GM10248 (cell line): ENCODE measurements around the gene PPM1B.
A peak's percentile ranks its signal among the peaks of the same experiment; 100 is the strongest.

Experiments used
- CTCF ChIA-PET: fragments of 300-600 bp; sonication (Branson Sonifier 250); formaldehyde crosslinking; extraction: SDS; loops from one replicate; lab custom pipeline; 2021; ENCODE audit warnings: antibody characterized with exemption; lab: Yijun Ruan, JAX
- POLR2A ChIA-PET: fragments of 350-650 bp; sonication (Branson Sonifier 250); formaldehyde crosslinking; extraction: SDS; loops from one replicate; lab custom pipeline; 2020; ENCODE audit warnings: antibody characterized with exemption; lab: Yijun Ruan, JAX
- DNase-seq: peaks from one replicate; pipeline ENCODE4 v3.0.0; 2012; ENCODE audit errors: extremely low spot score
- TF ChIP-seq, protein P1 (sequence below): IDR thresholded peaks from 2 replicates; pipeline ENCODE4 v1.5.1; 2012; ENCODE audit warnings: mild to moderate bottlenecking, low read depth; ENCODE audit errors: extremely low read depth, missing control alignments, control extremely low read depth

Gene PPM1B

DNA sequence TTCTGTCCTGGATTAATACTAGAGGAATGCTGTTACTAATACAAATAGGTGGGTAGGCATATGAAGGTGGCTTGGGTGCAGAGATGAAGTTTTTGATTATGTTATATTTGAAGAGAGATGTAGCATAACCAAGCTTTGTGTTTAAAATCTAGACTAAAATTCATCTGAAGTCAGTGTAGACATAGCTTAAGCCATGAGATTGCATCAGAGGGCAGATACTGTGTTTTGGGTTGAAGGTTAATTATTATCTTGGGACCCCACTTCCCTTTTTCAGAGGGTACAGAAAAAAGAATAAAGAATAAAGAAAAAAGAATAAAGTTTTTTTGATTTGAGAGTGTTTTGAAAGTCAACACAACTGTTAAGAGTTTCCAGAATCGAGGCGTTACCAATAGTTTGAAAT lies 13.0 kb downstream of the PPM1B start:
- CTCF ChIA-PET, result interaction anchor here (1.2 to 1.6 kb wide), 3 partner anchors 10 to 99 kb away, joined by 3 to 6 read pairs (median 4); no protein-coding TSS in a partner anchor

GRCh38 chr2:44184106-44184505 lies 15.4 kb downstream of the PPM1B start:
- DNase-seq, result peak; percentile 27
- CTCF ChIA-PET, result no interaction called here
- TF ChIP-seq, protein P1, sequence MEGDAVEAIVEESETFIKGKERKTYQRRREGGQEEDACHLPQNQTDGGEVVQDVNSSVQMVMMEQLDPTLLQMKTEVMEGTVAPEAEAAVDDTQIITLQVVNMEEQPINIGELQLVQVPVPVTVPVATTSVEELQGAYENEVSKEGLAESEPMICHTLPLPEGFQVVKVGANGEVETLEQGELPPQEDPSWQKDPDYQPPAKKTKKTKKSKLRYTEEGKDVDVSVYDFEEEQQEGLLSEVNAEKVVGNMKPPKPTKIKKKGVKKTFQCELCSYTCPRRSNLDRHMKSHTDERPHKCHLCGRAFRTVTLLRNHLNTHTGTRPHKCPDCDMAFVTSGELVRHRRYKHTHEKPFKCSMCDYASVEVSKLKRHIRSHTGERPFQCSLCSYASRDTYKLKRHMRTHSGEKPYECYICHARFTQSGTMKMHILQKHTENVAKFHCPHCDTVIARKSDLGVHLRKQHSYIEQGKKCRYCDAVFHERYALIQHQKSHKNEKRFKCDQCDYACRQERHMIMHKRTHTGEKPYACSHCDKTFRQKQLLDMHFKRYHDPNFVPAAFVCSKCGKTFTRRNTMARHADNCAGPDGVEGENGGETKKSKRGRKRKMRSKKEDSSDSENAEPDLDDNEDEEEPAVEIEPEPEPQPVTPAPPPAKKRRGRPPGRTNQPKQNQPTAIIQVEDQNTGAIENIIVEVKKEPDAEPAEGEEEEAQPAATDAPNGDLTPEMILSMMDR, result no peak
- POLR2A ChIA-PET, result no interaction called here

More for the DNA sequence above, 13.0 kb downstream of the PPM1B start:
- POLR2A ChIA-PET, result interaction anchor here (0.6 kb wide), 2 partner anchors 12 to 13 kb away, joined by 3 to 4 read pairs; no protein-coding TSS in a partner anchor
- DNase-seq, result no peak
- TF ChIP-seq, protein P1, result no peak

DNA sequence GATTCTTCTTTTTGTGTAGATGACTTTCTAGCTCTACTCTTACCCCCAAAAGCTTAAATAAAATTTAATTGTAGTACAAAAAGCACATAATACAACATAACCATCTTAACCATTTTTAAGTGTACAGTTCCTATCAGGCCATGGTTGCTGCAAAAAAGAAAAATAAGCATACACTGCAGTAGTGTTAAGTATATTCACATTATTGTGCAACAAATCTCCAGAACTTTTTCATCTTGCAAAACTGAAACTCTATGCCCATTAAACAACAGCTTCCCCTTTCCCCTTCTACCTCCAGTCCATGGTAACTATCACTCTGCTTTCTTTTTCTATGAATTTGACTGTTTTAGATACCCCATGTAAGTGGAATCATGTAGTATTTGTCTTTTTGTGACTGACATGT lies 18.1 kb downstream of the PPM1B start:
- CTCF ChIA-PET, result interaction anchor here (1.4 kb wide), 1 partner anchor 15 kb away, joined by 3 read pairs; no protein-coding TSS in a partner anchor
- DNase-seq, result no peak
- POLR2A ChIA-PET, result no interaction called here
- TF ChIP-seq, protein P1, result no peak

DNA sequence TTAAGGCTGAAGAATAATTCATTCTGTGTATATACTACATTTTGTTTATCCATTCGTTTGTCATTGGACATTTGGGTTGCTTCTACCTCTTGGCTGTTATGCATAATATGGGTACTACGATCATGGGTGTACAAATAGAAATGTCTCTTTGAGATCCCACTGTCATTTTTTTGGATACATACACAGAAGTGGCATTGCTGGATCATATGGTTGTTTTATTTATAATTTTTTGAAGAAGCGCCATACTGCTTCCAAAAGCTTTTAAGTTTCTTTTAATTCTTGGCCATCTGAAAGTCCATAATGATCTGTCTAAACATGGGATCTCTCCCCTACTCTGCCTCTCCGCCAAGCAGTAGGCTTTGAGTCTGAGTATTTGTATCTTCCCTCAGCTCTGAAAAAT lies 18.6 kb downstream of the PPM1B start:
- DNase-seq, result no peak
- ChIA-PET POLR2A (no interaction called here), CTCF (interaction anchor here (1.4 kb wide), 1 partner anchor 15 kb away, joined by 3 read pairs; no protein-coding TSS in a partner anchor)
- TF ChIP-seq, protein P1, result no peak

DNA sequence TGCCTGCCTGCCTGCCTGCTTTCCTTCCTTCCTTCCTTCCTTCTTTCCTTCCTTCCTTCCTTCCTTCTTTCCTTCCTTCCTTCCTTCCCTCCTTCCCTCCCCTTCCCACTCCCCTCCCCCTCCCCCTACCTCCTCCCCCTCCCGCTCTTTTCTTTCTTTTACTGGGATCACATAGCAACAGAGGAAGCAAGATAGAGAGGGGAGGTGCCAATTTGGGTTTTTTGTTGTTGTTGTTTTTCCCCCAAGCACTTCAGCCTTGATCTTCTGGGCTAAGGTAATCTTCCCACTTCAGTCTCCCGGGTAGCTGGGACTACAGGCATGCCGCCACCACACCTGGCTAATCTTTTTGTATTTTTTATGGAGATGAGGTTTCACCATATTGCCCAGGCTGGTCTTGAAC lies 20.0 kb downstream of the PPM1B start:
- ChIA-PET POLR2A (no interaction called here), CTCF (interaction anchor here (1.9 kb wide), 1 partner anchor 17 kb away, joined by 7 read pairs; no protein-coding TSS in a partner anchor)
- DNase-seq, result no peak
- TF ChIP-seq, protein P1, result no peak

DNA sequence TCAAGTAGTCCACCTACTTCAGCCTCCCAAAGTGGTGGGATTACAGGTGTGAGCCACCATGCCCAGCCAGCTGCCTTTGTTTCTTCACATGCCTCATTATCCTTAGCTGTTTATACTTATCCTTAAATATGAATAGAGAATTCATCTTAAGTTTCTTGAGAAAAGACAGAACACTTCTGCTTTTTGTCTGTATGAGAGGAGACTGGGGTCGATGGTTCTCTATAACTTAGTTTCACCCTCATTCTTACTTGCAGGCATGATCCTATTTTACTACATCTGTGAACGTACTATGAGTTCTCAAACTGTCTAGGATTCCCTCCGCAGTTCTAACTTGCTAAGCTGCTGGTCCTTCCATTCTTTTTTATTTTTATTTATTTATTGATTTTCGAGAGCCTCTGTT lies 20.4 kb downstream of the PPM1B start:
- POLR2A ChIA-PET, result no interaction called here
- no peak for DNase-seq
- CTCF ChIA-PET, result interaction anchor here (1.9 kb wide), 1 partner anchor 17 kb away, joined by 7 read pairs; no protein-coding TSS in a partner anchor

More for the DNA sequence above, 20.4 kb downstream of the PPM1B start:
- TF ChIP-seq, protein P1, result no peak
